DOHH2 (cell line): ENCODE data around the gene DLGAP1.

Source experiments
- H3F3A ChIP-seq: fragments of 200-600 bp; sonication (generic), shearing (Covaris generic); 2 replicates; pipeline ENCODE4 v1.6.0; 2016; ENCODE audit warnings: antibody characterized with exemption, mild to moderate bottlenecking; ENCODE audit not compliant: control insufficient read depth, insufficient read depth
- H3K27ac ChIP-seq: fragments of 200-600 bp; sonication (generic); 2 replicates; pipeline ENCODE4 v1.5.1; 2014; ENCODE audit warnings: low read depth, mild to moderate bottlenecking, low read length, moderate library complexity
- H3K27me3 ChIP-seq: fragments of 200-600 bp; sonication (generic); 2 replicates; pipeline ENCODE4 v1.6.1; 2014; ENCODE audit warnings: mild to moderate bottlenecking, low read length, mixed read lengths; ENCODE audit not compliant: control insufficient read depth
- H3K36me3 ChIP-seq: fragments of 200-600 bp; sonication (generic); 2 replicates; pipeline ENCODE4 v1.6.1; 2014; ENCODE audit warnings: mild to moderate bottlenecking, low read length, moderate library complexity, mixed read lengths; ENCODE audit not compliant: control insufficient read depth
- H3K4me1 ChIP-seq: fragments of 200-600 bp; sonication (generic); 2 replicates; pipeline ENCODE4 v1.6.1; 2014; ENCODE audit warnings: mild to moderate bottlenecking, low read length, mixed read lengths; ENCODE audit not compliant: control insufficient read depth
- H3K4me2 ChIP-seq: fragments of 200-600 bp; sonication (generic); 2 replicates; pipeline ENCODE4 v1.6.0; 2014; ENCODE audit warnings: mild to moderate bottlenecking, low read length, moderate library complexity
- H3K4me3 ChIP-seq: fragments of 200-600 bp; sonication (generic); 2 replicates; pipeline ENCODE4 v1.5.1; 2014; ENCODE audit warnings: mild to moderate bottlenecking, low read length, mixed read lengths
- H3K79me2 ChIP-seq: fragments of 200-600 bp; sonication (generic); 2 replicates; pipeline ENCODE4 v1.6.1; 2014; ENCODE audit warnings: mild to moderate bottlenecking, low read length, mixed read lengths; ENCODE audit not compliant: control insufficient read depth
- H3K9me2 ChIP-seq: fragments of 200-600 bp; sonication (generic); replicated peaks from 2 replicates; pipeline ENCODE4 v1.6.1; 2014; ENCODE audit warnings: mild to moderate bottlenecking, low read length, mixed read lengths; ENCODE audit not compliant: control insufficient read depth
- H3K9me3 ChIP-seq: fragments of 200-600 bp; sonication (generic); 2 replicates; pipeline ENCODE4 v1.6.1; 2014; ENCODE audit warnings: antibody characterized with exemption, low read length, mixed read lengths; ENCODE audit not compliant: control insufficient read depth, insufficient read depth
- H4K20me1 ChIP-seq: fragments of 200-600 bp; sonication (generic); 2 replicates; pipeline ENCODE4 v1.6.0; 2014; ENCODE audit warnings: low read depth, mild to moderate bottlenecking, antibody characterized with exemption, low read length, moderate library complexity; ENCODE audit not compliant: control insufficient read depth, insufficient read depth
- EZH2phosphoT487 ChIP-seq: fragments of 200-600 bp; sonication (generic); IDR thresholded peaks from 2 replicates; pipeline ENCODE4 v1.6.1; 2017; ENCODE audit warnings: borderline replicate concordance, mild to moderate bottlenecking, antibody characterized with exemption, low read length, moderate library complexity, mixed read lengths
- TF ChIP-seq, protein P1 (sequence below): fragments of 200-600 bp; sonication (generic); IDR thresholded peaks from one replicate; pipeline ENCODE4 v1.5.1; 2014; ENCODE audit warnings: antibody characterized with exemption, mild to moderate bottlenecking, low read depth, low read length; ENCODE audit not compliant: poor library complexity, severe bottlenecking

The DLGAP1 gene

DNA sequence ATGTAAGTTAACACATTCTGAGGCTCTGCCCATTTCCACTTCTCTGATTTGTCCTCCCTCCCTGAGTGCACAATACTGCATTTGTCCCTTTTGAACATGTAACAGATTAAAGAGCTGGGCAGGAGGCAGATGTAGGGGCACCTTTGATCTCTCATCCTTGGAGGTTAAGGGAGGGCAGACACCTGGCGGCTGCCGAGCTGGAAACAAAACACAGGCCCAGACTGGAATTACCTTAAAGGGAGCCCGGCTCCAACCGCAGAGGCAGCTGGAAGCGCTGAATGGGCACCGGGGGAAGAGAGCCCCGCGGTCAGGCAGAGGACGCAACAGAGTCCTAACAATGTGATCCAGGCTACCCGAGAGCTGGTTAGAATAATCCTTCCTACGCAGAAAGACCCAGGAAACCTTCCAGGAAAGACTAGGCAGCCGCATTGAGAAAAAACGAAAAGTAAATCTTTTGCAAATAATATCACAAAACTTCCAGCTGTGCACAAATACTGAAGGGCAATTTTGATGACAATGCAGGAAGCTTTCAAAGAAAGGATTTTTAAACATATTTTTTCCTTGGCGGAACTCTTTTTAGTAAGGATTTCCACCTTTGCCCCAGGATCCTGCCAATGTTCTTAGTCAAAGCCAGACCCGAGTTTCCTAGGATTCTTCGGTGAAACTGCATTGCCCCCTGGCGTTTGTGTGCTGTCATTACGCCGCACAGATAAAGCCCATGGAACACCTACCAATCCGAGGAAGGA lies 789.2 kb downstream of the DLGAP1 start:
- Histone ChIP-seq H3K27me3 (no peaks in the 10 kb centered on the region), H3F3A (peaks cover 3% of the 10 kb centered on the region; the same call in 1 of the 2 replicates), H3K4me3 (no peak overlapping the region), H4K20me1 (no peaks in the 10 kb centered on the region), H3K4me1 (peaks cover 38% of the 10 kb centered on the region), H3K9me2 (no peaks in the 10 kb centered on the region), H3K79me2 (no peaks in the 10 kb centered on the region), H3K4me2 (no peak overlapping the region), H3K36me3 (peaks cover 3% of the 10 kb centered on the region; the same call in 1 of the 2 replicates), H3K27ac (no peak overlapping the region), H3K9me3 (no peaks in the 10 kb centered on the region)
- TF ChIP-seq, protein P1, sequence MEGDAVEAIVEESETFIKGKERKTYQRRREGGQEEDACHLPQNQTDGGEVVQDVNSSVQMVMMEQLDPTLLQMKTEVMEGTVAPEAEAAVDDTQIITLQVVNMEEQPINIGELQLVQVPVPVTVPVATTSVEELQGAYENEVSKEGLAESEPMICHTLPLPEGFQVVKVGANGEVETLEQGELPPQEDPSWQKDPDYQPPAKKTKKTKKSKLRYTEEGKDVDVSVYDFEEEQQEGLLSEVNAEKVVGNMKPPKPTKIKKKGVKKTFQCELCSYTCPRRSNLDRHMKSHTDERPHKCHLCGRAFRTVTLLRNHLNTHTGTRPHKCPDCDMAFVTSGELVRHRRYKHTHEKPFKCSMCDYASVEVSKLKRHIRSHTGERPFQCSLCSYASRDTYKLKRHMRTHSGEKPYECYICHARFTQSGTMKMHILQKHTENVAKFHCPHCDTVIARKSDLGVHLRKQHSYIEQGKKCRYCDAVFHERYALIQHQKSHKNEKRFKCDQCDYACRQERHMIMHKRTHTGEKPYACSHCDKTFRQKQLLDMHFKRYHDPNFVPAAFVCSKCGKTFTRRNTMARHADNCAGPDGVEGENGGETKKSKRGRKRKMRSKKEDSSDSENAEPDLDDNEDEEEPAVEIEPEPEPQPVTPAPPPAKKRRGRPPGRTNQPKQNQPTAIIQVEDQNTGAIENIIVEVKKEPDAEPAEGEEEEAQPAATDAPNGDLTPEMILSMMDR, result peak; percentile 85
- TF ChIP-seq EZH2phosphoT487, result no peak

DNA sequence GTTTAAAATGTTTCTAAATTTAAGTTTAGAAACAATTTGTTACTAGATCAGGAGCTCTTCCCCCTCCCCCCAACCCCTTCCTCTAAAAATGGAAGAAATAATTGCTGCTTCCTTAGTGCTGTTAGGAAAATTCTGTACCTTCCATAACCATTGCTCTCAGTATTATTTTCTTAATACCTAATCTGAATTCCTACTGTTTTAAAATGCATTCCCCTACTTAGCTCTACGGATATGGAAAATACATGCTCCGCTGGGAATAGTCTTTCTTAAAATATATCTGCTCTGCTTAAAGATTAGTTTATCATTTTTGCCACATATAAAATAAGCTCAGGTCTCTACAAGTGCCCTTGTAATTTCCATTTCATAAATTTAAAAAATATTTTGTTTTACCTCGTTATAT lies 789.9 kb downstream of the DLGAP1 start:
- Histone ChIP-seq H3K4me1 (peaks cover 45% of the 10 kb centered on the region), H3K9me3 (no peaks in the 10 kb centered on the region), H3K36me3 (peaks cover 4% of the 10 kb centered on the region; the same call in 1 of the 2 replicates), H3K9me2 (no peaks in the 10 kb centered on the region), H4K20me1 (no peaks in the 10 kb centered on the region), H3K4me3 (no peak overlapping the region), H3K27me3 (no peaks in the 10 kb centered on the region), H3F3A (peaks cover 9% of the 10 kb centered on the region), H3K79me2 (no peaks in the 10 kb centered on the region), H3K4me2 (peak overlapping the region; percentile 24; the same call in 1 of the 2 replicates), H3K27ac (no peak overlapping the region)
- TF ChIP-seq, protein P1, result no peak
- TF ChIP-seq EZH2phosphoT487, result no peak

GRCh38 chr18:3664563-3665178 lies 790.4 kb downstream of the DLGAP1 start:
- peaks cover 4% of the 10 kb centered on the region; the same call in 1 of the 2 replicates for H3K36me3 ChIP-seq
- H3K79me2 ChIP-seq, result no peaks in the 10 kb centered on the region
- no peaks in the 10 kb centered on the region for H3K9me2 ChIP-seq
- H3K9me3 ChIP-seq, result no peaks in the 10 kb centered on the region
- no peak overlapping the region for H3K27ac ChIP-seq
- H3K4me2 ChIP-seq, result peak overlapping the region; percentile 24; the same call in 1 of the 2 replicates
- no peak overlapping the region for H3K4me3 ChIP-seq
- no peak for TF ChIP-seq EZH2phosphoT487
- TF ChIP-seq, protein P1, result no peak
- H3K4me1 ChIP-seq, result peaks cover 51% of the 10 kb centered on the region
- H3K27me3 ChIP-seq, result no peaks in the 10 kb centered on the region
- no peaks in the 10 kb centered on the region for H4K20me1 ChIP-seq
- peaks cover 13% of the 10 kb centered on the region for H3F3A ChIP-seq
